Stimulated activated CD4-positive, alpha-beta T cell treated with anti-CD3 and anti-CD28 coated beads, Interleukin-12 subunit alpha, Interleukin-12 subunit beta, amount 100 ng/mL, for 48 hours (primary cell): ENCODE measurements around the gene UBL3.

Source experiments
- DNase-seq, 3 donors: peaks; one replicate each; pipeline ENCODE4 v3.0.0-alpha.2; 2020; ENCODE audit warnings: low read depth in 2 of 3, low spot score in 1 of 3

The UBL3 gene

GRCh38 chr13:29857085-29857484 lies 6.7 kb upstream of the UBL3 start:
- DNase-seq = no peak

GRCh38 chr13:29856426-29856825 lies 6.0 kb upstream of the UBL3 start:
- DNase-seq = no peak

- DNase-seq = no peak
Measured at GRCh38 chr13:29855784-29856183, 5.4 kb upstream of the UBL3 start.

GRCh38 chr13:29855009-29855408 lies 4.6 kb upstream of the UBL3 start:
- DNase-seq = no peak

GRCh38 chr13:29853131-29853530 lies 2.7 kb upstream of the UBL3 start:
- no peak for DNase-seq

- no peak for DNase-seq
Measured at GRCh38 chr13:29852472-29853054, 2.1 kb upstream of the UBL3 start.

- peak in 1 of 3 donors; percentile 2 for DNase-seq
Measured at GRCh38 chr13:29849731-29850212, 645 bp downstream of the UBL3 start.

GRCh38 chr13:29849071-29849631 lies 1.3 kb downstream of the UBL3 start:
- peak in 2 of 3 donors; percentile 9 to 29 for DNase-seq

GRCh38 chr13:29847501-29847983 lies 2.9 kb downstream of the UBL3 start:
- no peak for DNase-seq

- no peak for DNase-seq
Measured at GRCh38 chr13:29846475-29847256, 3.8 kb downstream of the UBL3 start.

- DNase-seq = no peak
Measured at GRCh38 chr13:29845440-29846056, 4.9 kb downstream of the UBL3 start.

GRCh38 chr13:29844441-29844840 lies 6.0 kb downstream of the UBL3 start:
- DNase-seq = no peak

GRCh38 chr13:29840585-29840984 lies 9.8 kb downstream of the UBL3 start:
- DNase-seq = no peak

GRCh38 chr13:29835280-29836061 lies 14.9 kb downstream of the UBL3 start:
- no peak for DNase-seq

GRCh38 chr13:29832761-29833298 lies 17.6 kb downstream of the UBL3 start:
- DNase-seq = no peak

- no peak for DNase-seq
Measured at GRCh38 chr13:29830000-29830399, 20.4 kb downstream of the UBL3 start.

GRCh38 chr13:29819143-29819542 lies 31.3 kb downstream of the UBL3 start:
- no peak for DNase-seq

GRCh38 chr13:29817604-29818378 lies 32.6 kb downstream of the UBL3 start:
- no peak for DNase-seq

- DNase-seq = no peak
Measured at GRCh38 chr13:29816715-29817114, 33.7 kb downstream of the UBL3 start.

- no peak for DNase-seq
Measured at GRCh38 chr13:29815336-29815735, 35.1 kb downstream of the UBL3 start.
